ENCODE measurements around the gene LAMTOR4. TPM values are rescaled to one million over a fixed set of nuclear protein-coding genes. Genes with fewer than 3 reads are reported as not detected.

Gene LAMTOR4
- total RNA-seq, 1 donor from 2014 or later: 70.5 TPM

DNA sequence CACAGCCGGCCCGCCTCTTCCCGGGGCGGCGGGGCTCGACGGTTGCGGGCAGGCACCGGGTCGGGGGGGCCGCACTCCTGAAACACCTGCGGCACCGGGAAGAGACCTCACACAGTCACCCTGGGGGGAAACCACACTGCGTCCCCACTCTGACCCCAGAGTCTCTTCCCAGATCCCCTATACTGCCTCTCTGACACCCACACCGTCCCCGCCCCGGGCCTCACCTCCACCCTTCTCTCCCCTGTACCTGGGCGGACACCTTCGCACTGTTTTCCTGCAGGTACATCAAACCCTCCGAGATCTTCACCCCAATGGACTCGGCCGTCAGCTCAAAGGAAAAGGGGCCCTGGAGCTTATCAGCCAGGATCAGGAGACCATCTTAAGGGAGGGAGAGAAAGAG is 23.1 kb downstream of the LAMTOR4 start:
- Histone ChIP-seq H3K36me3 (no peaks in the 10 kb centered on the region), H2AFZ (replicated peaks) (no peak overlapping the region), H3K4me3 (peak overlapping the region; percentile 55), H3F3A (ENCODE audit: low read depth) (peaks cover 44% of the 10 kb centered on the region), H3K27me3 (peaks cover 31% of the 10 kb centered on the region), H4K20me1 (ENCODE audit: low read depth) (peaks cover 68% of the 10 kb centered on the region), H3K27ac (no peak overlapping the region), H3K4me2 (peak overlapping the region; percentile 89), H3K4me1 (peaks cover 42% of the 10 kb centered on the region), H3K9me3 (ENCODE audit: low read depth) (no peaks in the 10 kb centered on the region), H3K79me2 (ENCODE audit: low read depth) (peaks cover 8% of the 10 kb centered on the region), H3K9ac (no peak overlapping the region)
- peaks cover 18% of the 10 kb centered on the region for H3K36me3 Mint-ChIP-seq
- peaks cover 11% of the 10 kb centered on the region for H3K27me3 Mint-ChIP-seq (ENCODE audit: insufficient read depth, low read depth)
- TF ChIP-seq, protein P1, sequence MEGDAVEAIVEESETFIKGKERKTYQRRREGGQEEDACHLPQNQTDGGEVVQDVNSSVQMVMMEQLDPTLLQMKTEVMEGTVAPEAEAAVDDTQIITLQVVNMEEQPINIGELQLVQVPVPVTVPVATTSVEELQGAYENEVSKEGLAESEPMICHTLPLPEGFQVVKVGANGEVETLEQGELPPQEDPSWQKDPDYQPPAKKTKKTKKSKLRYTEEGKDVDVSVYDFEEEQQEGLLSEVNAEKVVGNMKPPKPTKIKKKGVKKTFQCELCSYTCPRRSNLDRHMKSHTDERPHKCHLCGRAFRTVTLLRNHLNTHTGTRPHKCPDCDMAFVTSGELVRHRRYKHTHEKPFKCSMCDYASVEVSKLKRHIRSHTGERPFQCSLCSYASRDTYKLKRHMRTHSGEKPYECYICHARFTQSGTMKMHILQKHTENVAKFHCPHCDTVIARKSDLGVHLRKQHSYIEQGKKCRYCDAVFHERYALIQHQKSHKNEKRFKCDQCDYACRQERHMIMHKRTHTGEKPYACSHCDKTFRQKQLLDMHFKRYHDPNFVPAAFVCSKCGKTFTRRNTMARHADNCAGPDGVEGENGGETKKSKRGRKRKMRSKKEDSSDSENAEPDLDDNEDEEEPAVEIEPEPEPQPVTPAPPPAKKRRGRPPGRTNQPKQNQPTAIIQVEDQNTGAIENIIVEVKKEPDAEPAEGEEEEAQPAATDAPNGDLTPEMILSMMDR (IDR thresholded peaks at IDR 0.05): no peak
- no peak for TF ChIP-seq EZH2phosphoT487 (IDR thresholded peaks at IDR 0.05)
- no peak for TF ChIP-seq EZH2 (IDR thresholded peaks at IDR 0.05)
- no peak overlapping the region for H3K27ac Mint-ChIP-seq
- H3K9me3 Mint-ChIP-seq: no peaks in the 10 kb centered on the region
- H3K4me3 Mint-ChIP-seq: peak overlapping the region; percentile 71
- DNase-seq (ENCODE audit: low spot score): no peak
- H3K4me1 Mint-ChIP-seq: peaks cover 57% of the 10 kb centered on the region

DNA sequence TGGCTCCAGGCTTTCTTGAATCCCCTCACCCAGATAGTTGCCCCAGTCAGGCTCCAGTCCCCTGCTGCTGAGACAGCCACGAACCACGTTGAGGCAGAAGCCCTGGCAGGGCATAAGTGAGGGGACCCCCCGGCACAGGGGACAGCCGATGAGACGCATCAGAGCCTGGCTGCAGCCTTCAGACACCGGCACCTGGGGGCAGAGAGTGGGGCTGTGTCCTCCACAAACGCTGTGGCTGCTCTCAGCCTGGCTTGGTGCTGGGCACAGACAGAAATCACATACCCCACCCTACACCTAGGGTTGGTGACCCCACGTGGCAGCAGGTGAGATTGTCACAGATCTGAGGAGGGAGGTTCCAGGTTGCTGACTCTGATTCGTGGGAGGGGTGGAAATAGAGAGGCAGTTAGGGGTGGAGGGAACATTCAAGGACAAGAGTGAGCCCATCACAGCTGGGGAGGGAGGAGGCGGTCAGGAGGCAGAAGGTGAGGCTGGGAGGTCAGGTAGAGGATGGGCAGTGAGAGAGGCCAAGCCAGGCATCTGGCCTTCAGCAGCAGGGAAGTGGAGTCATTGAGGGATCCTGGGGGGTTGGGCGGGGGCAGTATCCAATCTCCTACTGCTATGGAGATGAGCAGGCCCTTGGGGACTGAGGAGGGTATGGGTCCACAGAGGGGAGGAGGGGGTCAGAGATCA is 25.2 kb downstream of the LAMTOR4 start:
- TF ChIP-seq EZH2phosphoT487 (IDR thresholded peaks at IDR 0.05) (no peak), EZH2 (IDR thresholded peaks at IDR 0.05) (no peak)
- TF ChIP-seq, protein P1 (IDR thresholded peaks at IDR 0.05): no peak
- DNase-seq (ENCODE audit: low spot score): no peak
- Mint-ChIP-seq H3K4me1 (peaks cover 36% of the 10 kb centered on the region), H3K4me3 (no peak overlapping the region), H3K36me3 (peaks cover 18% of the 10 kb centered on the region), H3K9me3 (no peaks in the 10 kb centered on the region), H3K27me3 (ENCODE audit: insufficient read depth, low read depth) (peaks cover 8% of the 10 kb centered on the region), H3K27ac (no peak overlapping the region)
- Histone ChIP-seq H3F3A (ENCODE audit: low read depth) (peaks cover 35% of the 10 kb centered on the region), H3K79me2 (ENCODE audit: low read depth) (peaks cover 10% of the 10 kb centered on the region), H4K20me1 (ENCODE audit: low read depth) (peaks cover 66% of the 10 kb centered on the region), H3K27ac (no peak overlapping the region), H3K9ac (no peak overlapping the region), H3K36me3 (no peaks in the 10 kb centered on the region), H3K4me3 (no peak overlapping the region), H3K27me3 (peaks cover 33% of the 10 kb centered on the region), H2AFZ (replicated peaks) (no peak overlapping the region), H3K9me3 (ENCODE audit: low read depth) (no peaks in the 10 kb centered on the region), H3K4me1 (peaks cover 23% of the 10 kb centered on the region), H3K4me2 (no peak overlapping the region)

DNA sequence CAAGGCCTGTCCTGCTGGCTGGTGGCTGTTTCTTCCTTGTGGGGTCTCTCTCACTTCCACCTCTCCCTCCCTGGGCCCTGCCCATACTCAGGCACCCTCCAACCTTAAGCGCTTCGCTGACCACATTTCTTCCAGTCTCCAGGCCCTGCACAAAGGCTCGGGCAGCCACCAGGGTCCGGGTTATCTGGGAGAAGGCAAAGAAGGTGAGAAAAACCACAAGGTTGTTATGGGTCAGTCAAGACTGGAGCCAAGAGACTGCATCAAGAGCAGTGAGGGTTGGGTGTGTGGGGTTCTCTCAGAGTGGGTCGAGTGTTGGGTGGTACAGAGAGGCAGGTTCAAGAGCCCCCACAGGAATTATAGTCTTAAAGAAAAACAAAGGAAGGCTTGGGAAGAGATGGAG is 25.9 kb downstream of the LAMTOR4 start:
- Histone ChIP-seq H3F3A (ENCODE audit: low read depth) (peaks cover 28% of the 10 kb centered on the region), H2AFZ (replicated peaks) (no peak overlapping the region), H3K9ac (no peak overlapping the region), H3K9me3 (ENCODE audit: low read depth) (no peaks in the 10 kb centered on the region), H3K36me3 (no peaks in the 10 kb centered on the region), H3K27me3 (peaks cover 36% of the 10 kb centered on the region), H3K4me2 (no peak overlapping the region), H3K4me1 (peaks cover 23% of the 10 kb centered on the region), H3K79me2 (ENCODE audit: low read depth) (peaks cover 10% of the 10 kb centered on the region), H4K20me1 (ENCODE audit: low read depth) (peaks cover 60% of the 10 kb centered on the region), H3K27ac (no peak overlapping the region), H3K4me3 (no peak overlapping the region)
- H3K9me3 Mint-ChIP-seq: no peaks in the 10 kb centered on the region
- H3K27ac Mint-ChIP-seq: no peak overlapping the region
- no peak for DNase-seq (ENCODE audit: low spot score)
- peaks cover 31% of the 10 kb centered on the region for H3K4me1 Mint-ChIP-seq
- H3K4me3 Mint-ChIP-seq: peak overlapping the region; percentile 83
- TF ChIP-seq EZH2phosphoT487 (IDR thresholded peaks at IDR 0.05) (no peak), EZH2 (IDR thresholded peaks at IDR 0.05) (no peak)
- TF ChIP-seq, protein P1 (IDR thresholded peaks at IDR 0.05): no peak
- H3K27me3 Mint-ChIP-seq (ENCODE audit: insufficient read depth, low read depth): peaks cover 11% of the 10 kb centered on the region
- H3K36me3 Mint-ChIP-seq: peaks cover 18% of the 10 kb centered on the region

Data from neural progenitor cell (in vitro differentiated cells).